HG03469 (cell line): ENCODE measurements around the gene ATP13A1.
"Not testable (repeated sequence)": the region's sequence is repeated elsewhere in the genome, so short reads cannot be mapped to it uniquely, and the experiment has no call there.

ENCODE experiments used
- ATAC-seq: cut with Tn5 transposase; IDR thresholded peaks from one replicate; pipeline ENCODE4 v1.9.1; 2021; ENCODE audit warnings: mild to moderate bottlenecking, moderate library complexity, moderate number of reproducible peaks; ENCODE audit not compliant: unreplicated experiment

The ATP13A1 gene

GRCh38 chr19:19665420-19665948 lies 2.0 kb upstream of the ATP13A1 start:
- not testable (repeated sequence) for ATAC-seq

DNA sequence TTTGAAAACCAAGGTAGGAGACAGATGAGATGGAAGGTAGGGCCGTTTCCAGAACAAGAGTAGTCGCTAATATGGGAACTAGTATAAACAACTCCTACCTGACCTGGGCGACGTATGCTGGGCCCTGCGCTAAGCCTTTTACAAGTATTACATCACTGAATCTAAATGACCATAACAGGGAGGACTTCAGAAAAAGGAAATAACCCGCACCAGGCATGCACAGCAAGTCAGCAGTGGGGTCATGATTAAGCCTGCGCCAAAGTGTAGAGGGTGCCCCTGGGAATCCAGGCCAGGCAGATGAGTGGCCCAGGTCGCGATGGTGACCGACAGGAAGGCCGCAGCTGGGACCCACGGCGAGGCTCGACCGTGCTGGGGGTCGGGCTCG lies 613 bp downstream of the ATP13A1 start:
- no peak for ATAC-seq

DNA sequence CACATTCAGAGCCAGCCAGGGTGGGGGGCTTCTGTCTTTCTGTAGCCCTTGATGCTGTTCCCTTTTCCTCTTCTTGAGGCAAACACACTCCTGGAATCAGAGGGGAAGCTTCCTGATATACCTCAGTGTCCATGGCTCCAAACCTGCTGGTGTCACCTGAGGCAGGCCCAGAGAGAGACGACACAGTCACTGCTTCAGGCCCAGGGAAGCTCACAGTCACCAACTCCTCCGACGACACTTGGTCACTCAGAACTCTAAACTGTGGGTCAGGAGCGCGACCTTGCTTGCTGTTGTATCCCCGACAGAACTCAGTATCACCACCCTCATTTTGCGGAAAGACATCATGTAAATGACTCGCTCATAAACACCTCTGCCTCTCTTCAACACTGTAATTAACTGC lies 1.1 kb downstream of the ATP13A1 start:
- no peak for ATAC-seq

GRCh38 chr19:19661675-19662251 lies 1.7 kb downstream of the ATP13A1 start:
- no peak for ATAC-seq

GRCh38 chr19:19661141-19661674 lies 2.3 kb downstream of the ATP13A1 start:
- ATAC-seq, result no peak

DNA sequence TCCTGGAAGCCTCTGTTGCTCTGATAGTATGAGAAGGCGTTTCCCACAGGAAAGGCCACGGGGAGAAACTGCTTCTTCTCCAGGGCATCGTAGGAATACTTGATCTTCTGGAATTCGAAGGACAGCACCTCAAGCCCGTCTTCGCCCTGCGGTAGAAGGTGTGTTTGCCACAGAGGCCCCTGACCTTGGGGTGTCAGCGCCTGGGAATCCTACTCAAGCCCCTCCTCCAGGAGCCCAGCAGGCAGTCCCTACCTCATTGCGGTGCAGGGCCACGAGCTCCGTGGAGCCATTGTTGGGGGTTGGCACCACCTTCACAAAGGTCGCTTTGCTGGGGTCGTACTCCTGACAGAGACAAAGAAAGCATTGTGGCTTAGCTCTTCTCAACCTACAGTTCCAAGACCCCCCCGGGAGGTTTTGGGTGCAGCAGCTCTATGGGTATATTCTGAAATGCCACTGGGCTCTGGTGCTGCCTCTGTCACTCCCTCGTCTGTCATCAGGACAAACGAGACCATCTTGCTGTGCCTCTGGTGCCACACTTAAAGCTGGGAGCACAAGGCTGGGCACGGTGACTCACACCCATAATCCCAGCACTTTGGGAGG lies 3.7 kb downstream of the ATP13A1 start:
- no peak for ATAC-seq

GRCh38 chr19:19657397-19657783 lies 6.1 kb downstream of the ATP13A1 start:
- no peak for ATAC-seq

DNA sequence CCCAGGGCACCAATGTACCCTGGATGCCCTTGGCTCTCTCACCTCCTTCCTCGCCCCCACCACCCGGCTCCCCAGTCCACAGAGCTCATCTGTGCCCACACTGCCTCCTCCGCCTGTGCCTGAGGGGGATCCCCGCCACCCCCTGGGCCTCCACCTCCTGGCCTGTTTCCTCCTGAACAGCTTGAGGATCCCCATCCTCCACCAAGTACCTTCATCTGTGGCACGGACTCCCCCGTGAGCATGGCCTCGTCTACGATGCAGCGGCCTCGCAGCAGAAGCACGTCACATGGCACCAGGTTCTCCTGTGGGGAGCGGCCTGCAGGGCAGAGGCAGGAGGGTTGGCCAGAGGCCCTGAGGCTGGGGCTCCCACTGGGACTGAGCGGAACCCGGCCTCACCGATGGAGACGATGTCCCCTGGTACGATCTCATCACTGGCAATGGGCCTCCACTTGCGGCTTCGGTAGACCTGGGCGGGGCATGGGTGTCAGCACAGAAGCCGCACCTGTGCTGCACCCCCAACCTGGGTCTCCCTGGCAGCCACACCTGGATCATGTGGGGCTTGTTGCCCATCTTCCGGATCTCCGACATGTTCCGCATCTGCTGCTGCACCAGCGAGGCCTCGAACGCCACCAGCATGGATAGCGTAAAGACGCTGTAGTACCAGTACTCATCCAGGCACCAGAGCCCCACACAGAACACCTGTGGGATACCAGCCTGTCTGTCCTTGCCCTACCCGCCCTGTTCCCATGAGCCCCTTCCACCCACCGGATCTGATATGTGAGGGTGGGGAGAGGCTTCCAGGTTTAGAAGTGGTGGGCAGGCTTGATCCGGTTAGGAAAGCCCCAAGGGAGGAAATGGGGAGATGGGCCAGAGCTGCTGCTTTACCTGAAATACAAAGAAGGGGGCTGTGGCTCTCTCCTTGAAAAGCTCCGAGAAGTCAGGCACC lies 6.8 kb downstream of the ATP13A1 start:
- no peak for ATAC-seq

- no peak for ATAC-seq
These were observed 7.7 kb downstream of the ATP13A1 start for GRCh38 chr19:19655641-19656343.

DNA sequence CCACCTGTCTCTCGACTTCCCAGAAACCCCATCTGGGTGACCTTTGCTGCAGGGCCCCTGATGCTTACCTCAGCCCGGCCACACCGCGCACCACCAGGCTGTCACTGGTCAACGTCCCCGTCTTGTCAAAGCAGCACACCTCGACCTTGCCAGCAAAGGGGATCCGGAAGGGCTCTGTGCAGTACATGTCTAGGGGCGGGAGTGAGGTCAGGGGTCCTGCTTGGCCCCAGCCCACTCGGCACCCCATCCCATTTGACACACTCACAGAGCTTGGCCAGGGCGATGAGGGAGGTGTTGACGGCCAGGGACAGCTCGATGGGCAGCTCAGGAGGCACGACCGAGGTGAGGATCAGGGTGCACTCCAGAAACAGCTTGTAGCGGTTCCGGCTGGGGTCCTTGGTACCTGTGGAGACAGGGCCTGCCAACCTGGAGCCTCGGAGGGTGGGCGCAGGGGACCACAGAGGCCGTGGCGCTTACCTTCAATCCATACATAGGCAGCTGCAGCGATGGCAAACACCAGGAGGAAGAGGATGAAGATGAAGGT lies 8.4 kb downstream of the ATP13A1 start:
- no peak for ATAC-seq

GRCh38 chr19:19654441-19654840 lies 9.0 kb downstream of the ATP13A1 start:
- ATAC-seq, result no peak

DNA sequence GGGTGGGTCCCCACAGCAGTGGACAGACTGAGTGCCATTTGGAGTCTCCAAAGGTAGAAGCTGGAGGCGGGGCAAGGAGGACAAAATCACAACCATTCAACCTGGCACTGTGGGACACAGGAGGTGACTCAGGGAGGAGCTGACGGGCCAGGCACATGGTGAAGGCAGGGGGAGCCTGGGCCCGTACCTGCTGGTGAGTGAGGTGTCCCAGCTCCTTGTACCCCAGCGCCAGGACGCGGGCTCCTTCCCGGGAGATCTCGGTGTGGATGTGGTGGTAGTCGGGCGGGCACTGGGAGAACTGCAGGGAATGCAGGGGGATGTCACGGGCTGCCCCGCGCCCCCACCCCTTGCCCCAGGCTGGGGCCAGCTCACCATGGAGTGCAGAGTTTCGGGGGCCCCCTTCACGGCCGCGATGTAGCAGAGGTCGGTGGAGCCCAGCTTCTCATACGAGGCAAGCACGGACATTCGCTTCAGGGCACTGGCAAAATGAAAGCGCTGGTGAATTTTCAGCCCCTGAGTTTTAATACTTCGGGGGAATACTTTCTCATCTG lies 9.8 kb downstream of the ATP13A1 start:
- no peak for ATAC-seq

DNA sequence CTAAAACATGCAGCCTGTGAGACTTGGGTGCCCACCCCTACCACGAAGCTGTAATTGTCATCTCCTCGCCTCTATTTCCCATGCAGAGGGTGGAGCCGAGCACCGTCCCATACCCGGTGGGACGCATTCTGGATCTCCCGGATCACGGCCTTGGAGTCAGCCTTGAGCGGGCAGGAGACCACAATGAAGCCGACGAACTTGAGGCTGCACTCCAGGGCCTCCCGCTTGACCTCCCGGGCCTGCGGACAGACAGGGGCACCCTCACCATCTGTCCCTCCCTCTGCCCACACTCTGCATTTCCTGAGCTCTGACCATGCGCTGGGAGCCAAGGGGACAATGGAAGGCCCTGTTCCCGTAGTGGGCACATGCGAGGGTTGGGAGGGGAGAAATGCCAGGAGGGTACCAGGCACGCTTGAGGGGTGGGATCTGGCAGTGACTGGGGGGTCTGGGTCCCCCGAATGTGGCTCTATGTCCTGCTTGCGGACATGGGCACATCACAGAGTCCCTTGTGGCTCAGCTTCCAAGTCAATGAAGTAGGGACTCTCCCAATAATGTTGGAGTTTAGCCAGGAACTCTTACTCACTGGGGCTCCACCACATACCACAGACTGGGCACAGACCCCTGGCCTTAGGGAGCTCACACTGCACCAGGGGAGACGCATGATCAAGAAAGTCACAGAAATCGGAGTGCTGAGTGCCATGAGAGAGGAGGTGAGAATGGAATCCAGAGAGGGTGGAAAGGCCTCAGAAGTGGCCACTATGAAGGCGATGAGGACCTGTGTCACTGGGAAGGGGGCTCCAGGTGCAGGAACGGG lies 10.8 kb downstream of the ATP13A1 start:
- no peak for ATAC-seq

DNA sequence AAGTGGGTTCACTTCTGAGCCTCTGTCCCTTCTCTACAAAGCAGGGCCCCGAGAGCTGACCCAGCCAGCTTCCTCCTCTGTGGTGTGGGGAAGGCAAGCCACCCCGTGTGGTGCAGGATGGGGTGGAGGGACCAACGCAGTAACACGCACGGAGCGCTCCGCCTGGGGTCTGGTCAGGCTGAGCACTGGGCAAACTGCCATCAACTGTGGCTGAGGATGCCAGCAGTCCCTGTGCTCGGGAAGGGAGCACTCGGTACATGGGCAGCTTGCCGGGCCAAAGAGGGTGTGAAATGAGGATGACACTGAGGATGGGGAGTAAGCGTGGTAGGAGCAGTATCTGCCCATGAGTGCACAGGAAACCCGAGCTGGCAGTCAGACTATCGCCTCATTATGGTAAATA lies 12.4 kb downstream of the ATP13A1 start:
- no peak for ATAC-seq

- ATAC-seq, result no peak
These were observed 13.1 kb downstream of the ATP13A1 start for GRCh38 chr19:19650331-19650730.

DNA sequence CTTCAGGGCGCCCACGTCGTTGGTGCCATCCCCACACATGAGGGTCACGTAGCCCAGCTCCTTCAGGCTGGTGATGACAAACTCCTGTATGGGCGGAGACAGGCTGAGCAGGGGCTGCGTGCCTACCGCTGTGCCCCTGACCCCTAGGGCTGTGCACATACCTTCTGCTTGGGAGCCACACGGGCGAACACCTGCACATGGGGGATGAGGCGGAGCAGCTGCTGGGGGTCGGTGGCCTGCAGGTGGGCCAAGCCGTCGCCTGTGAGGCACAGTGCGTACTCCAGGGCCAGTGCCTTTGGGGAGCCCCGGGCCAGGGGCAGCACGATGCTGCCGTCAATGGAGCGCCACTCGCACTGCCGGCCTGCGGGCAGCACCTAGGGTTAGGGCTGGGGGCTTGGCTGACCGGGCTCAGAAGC lies 13.9 kb downstream of the ATP13A1 start:
- no peak for ATAC-seq

- no peak for ATAC-seq
These were observed 14.3 kb downstream of the ATP13A1 start for GRCh38 chr19:19649155-19649554.

GRCh38 chr19:19647037-19647835 lies 16.2 kb downstream of the ATP13A1 start:
- no peak for ATAC-seq
